OCI-M2 (cell line): Measurements from ENCODE around the gene NDST4.

Experiments used
- DNase-seq: peaks from one replicate; lab custom pipeline; 2025; ENCODE audit not compliant: unreplicated experiment; lab: John Stamatoyannopoulos, UW

Gene NDST4

DNA sequence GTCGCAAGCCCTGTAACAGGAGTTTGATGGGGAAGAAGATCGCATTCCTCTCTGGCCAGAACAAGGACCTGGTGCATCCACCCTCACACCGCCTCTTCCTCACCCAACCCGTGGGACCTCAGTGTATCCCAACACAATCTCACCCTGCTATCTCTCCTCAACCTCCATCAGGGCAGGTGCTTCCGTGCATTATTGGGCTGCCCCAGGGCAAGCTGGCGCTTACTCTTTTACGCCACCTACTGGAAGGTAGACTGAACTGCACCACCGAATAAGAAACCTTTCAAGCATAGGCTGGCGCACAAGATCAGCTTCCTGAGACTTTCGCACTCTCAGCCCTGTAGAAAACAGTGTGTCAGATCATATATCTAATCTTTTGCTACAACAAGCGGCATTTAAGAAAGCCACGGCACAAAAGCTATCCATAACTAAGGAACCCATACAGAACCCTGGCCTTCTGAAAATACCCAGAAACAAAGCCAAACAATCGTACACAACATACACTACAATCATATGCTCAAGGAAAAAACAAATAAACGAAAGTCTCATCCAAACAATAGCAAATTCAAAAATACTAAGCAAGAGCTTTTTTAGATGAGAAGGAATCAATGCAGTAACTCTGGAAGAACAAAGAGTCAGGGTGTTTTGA, 305.5 kb downstream of the NDST4 start:
- no peak for DNase-seq

GRCh38 chr4:114807357-114807756, 306.1 kb downstream of the NDST4 start:
- no peak for DNase-seq

- no peak for DNase-seq
These were observed 321.4 kb downstream of the NDST4 start for GRCh38 chr4:114791976-114792375.

- DNase-seq = no peak
These were observed 327.9 kb downstream of the NDST4 start for GRCh38 chr4:114785570-114785969.

DNA sequence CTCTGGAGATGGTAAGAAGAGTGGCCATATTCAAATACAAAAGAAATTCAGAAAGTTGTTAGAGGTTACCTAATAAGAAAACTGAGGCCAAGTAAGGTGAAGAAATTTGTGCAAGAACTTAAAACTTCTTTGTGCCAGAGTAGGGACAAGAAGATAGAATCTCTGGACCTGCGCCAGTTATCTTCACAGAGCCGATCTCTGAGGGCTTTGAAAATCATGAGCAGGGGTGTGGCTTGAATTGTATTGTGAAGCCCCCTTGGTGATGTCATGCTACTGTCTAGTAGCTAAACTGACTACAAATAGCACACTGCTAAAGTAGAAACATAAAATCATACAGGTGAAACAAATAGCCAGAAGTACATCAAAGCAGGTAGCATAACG, 330.2 kb downstream of the NDST4 start:
- no peak for DNase-seq

- DNase-seq = no peak
These were observed 330.8 kb downstream of the NDST4 start for GRCh38 chr4:114782415-114783214.

DNA sequence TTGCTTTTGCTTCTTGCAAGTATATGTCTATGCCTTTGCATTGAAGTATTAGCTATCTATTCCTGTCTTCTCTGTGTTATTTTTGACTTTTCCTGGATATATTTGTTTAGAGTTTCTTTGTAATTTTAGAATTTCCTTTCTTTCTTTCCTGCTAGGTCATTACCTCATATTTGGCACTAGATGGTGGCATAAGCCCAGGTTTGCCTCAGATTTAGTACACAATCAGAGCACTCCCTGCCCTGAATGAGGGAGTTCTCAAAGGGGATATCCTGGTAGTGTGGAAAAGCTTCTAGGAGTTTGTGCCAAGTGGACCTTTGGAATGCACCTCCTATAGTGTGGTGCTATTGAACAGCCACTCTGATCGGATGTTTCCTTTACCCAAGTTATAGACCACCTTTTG, 333.2 kb downstream of the NDST4 start:
- DNase-seq = no peak
